Mesothelial cell of epicardium (in vitro differentiated cells): Measurements from ENCODE around the gene CORIN. TPM values are rescaled to one million over a fixed set of nuclear protein-coding genes. Genes with fewer than 3 reads are reported as not detected.

ENCODE experiments used
- DNase-seq, 2 experiments: peaks; one replicate each; pipeline ENCODE4 v3.0.0; 2021; ENCODE audit warnings: low spot score in 2 of 2; ENCODE audit not compliant: unreplicated experiment in 2 of 2
- H3K27ac Mint-ChIP-seq: 2 replicates; pipeline ENCODE4 v1.8.0; 2021; ENCODE audit warnings: mixed read lengths
- H3K27me3 Mint-ChIP-seq: 2 replicates; pipeline ENCODE4 v1.8.0; 2021; ENCODE audit warnings: low read depth, mixed read lengths
- H3K36me3 Mint-ChIP-seq: 2 replicates; pipeline ENCODE4 v1.8.0; 2021; ENCODE audit warnings: mixed read lengths
- H3K4me1 Mint-ChIP-seq: 2 replicates; pipeline ENCODE4 v1.8.0; 2021; ENCODE audit warnings: mixed read lengths
- H3K4me3 Mint-ChIP-seq: 2 replicates; pipeline ENCODE4 v1.8.0; 2021; ENCODE audit warnings: mild to moderate bottlenecking, moderate library complexity, mixed read lengths
- H3K9me3 Mint-ChIP-seq: 2 replicates; pipeline ENCODE4 v1.8.0; 2021; ENCODE audit warnings: mixed read lengths
- CTCF ChIP-seq: fragments of 200-600 bp; sonication (generic); IDR thresholded peaks from one replicate; pipeline ENCODE4 v1.5.0; 2021; ENCODE audit warnings: antibody characterized with exemption; ENCODE audit not compliant: unreplicated experiment
- total RNA-seq: library from RNA; stranded (reverse); gene quantifications from 3 replicates; pipeline ENCODE4 v1.2.1, GENCODE V29; 2021

CORIN gene
- total RNA-seq, 1 donor from 2014 or later = 1.5 TPM

- DNase-seq = no peak
- Mint-ChIP-seq H3K9me3 (peaks cover 24% of the 10 kb centered on the region), H3K4me1 (peaks cover 14% of the 10 kb centered on the region)
Measured at GRCh38 chr4:47654972-47655693, 182.7 kb downstream of the CORIN start.

GRCh38 chr4:47652092-47652491 lies 185.8 kb downstream of the CORIN start:
- peaks cover 24% of the 10 kb centered on the region for H3K4me1 Mint-ChIP-seq
- peaks cover 4% of the 10 kb centered on the region for H3K9me3 Mint-ChIP-seq
- peaks cover 2% of the 10 kb centered on the region for H3K36me3 Mint-ChIP-seq
- H3K27ac Mint-ChIP-seq = no peak overlapping the region
- DNase-seq = no peak
- no peak overlapping the region for H3K4me3 Mint-ChIP-seq
- TF ChIP-seq CTCF = no peak
- H3K27me3 Mint-ChIP-seq = no peaks in the 10 kb centered on the region

More at GRCh38 chr4:47654972-47655693, 182.7 kb downstream of the CORIN start:
- no peak for TF ChIP-seq CTCF
- no peak overlapping the region for H3K4me3 Mint-ChIP-seq
- peaks cover 2% of the 10 kb centered on the region for H3K36me3 Mint-ChIP-seq
- no peaks in the 10 kb centered on the region for H3K27me3 Mint-ChIP-seq
- H3K27ac Mint-ChIP-seq = no peak overlapping the region

- H3K27ac Mint-ChIP-seq = no peak overlapping the region
- no peaks in the 10 kb centered on the region for H3K36me3 Mint-ChIP-seq
- no peak for TF ChIP-seq CTCF
- no peaks in the 10 kb centered on the region for H3K27me3 Mint-ChIP-seq
- H3K4me3 Mint-ChIP-seq = no peak overlapping the region
- no peaks in the 10 kb centered on the region for H3K9me3 Mint-ChIP-seq
- H3K4me1 Mint-ChIP-seq = peaks cover 24% of the 10 kb centered on the region
- DNase-seq = no peak
Measured at GRCh38 chr4:47651231-47651630, 186.6 kb downstream of the CORIN start.

- DNase-seq = no peak
Measured at GRCh38 chr4:47650584-47651130, 187.2 kb downstream of the CORIN start.

GRCh38 chr4:47647544-47647943 lies 190.3 kb downstream of the CORIN start:
- H3K27me3 Mint-ChIP-seq = no peaks in the 10 kb centered on the region
- no peak for DNase-seq
- no peaks in the 10 kb centered on the region for H3K9me3 Mint-ChIP-seq
- H3K36me3 Mint-ChIP-seq = no peaks in the 10 kb centered on the region
- peaks cover 38% of the 10 kb centered on the region for H3K4me1 Mint-ChIP-seq
- no peak overlapping the region for H3K27ac Mint-ChIP-seq
- TF ChIP-seq CTCF = no peak
- no peak overlapping the region for H3K4me3 Mint-ChIP-seq

More at GRCh38 chr4:47650584-47651130, 187.2 kb downstream of the CORIN start:
- TF ChIP-seq CTCF = no peak
- Mint-ChIP-seq H3K27ac (no peak overlapping the region), H3K36me3 (no peaks in the 10 kb centered on the region), H3K9me3 (no peaks in the 10 kb centered on the region), H3K4me3 (no peak overlapping the region), H3K4me1 (peaks cover 24% of the 10 kb centered on the region), H3K27me3 (no peaks in the 10 kb centered on the region)
